HCT116 (cell line): ENCODE measurements around the gene MSI2. TPM values are rescaled to one million over a fixed set of nuclear protein-coding genes. Genes with fewer than 3 reads are reported as not detected.

Experiments used
- ATAC-seq: fragments of 200-7000 bp; cut with Tn5 transposase; 2 replicates; pipeline ENCODE4 v1.9.1; 2020; ENCODE audit warnings: mild to moderate bottlenecking, moderate library complexity
- BruUV-seq: library from RNA; stranded (reverse); fragments of 400-500 nt; replicated peaks from 2 replicates; lab custom pipeline; 2021; lab: Mats Ljungman, UMichigan
- CTCF ChIA-PET: fragments of 300-600 bp; sonication (Branson Sonifier 250); formaldehyde crosslinking; loops from one replicate; lab custom pipeline; 2021; ENCODE audit warnings: antibody characterized with exemption; lab: Charles Lee
- POLR2A ChIA-PET: fragments of 300-600, 350-600 bp; sonication (Branson Sonifier 250); formaldehyde crosslinking; loops from one replicate; lab custom pipeline; 2021; ENCODE audit warnings: antibody characterized with exemption; lab: Charles Lee
- RAD21 ChIA-PET, 2 experiments: fragments of 300-600 bp; sonication (Branson Sonifier 250); formaldehyde crosslinking; loops; one replicate each; lab custom pipeline; 2023; ENCODE audit warnings: low total read pairs in 2 of 2; ENCODE audit not compliant: uncharacterized antibody in 2 of 2, unreplicated experiment in 2 of 2, low non-redundant PET in 1 of 2; lab: Charles Lee
- DNase-seq: peaks from one replicate; pipeline ENCODE4 v3.0.0-alpha.2; 2010; ENCODE audit warnings: low read depth, low spot score
- H2AFZ ChIP-seq: fragments of 200-600 bp; shearing (Covaris generic), sonication (generic); 2 replicates; pipeline ENCODE4 v1.6.1; 2017; ENCODE audit warnings: low read depth, mixed run types, mixed read lengths, antibody characterized with exemption, low read length; ENCODE audit not compliant: poor library complexity, severe bottlenecking
- H3K27ac ChIP-seq: 2 replicates; pipeline ENCODE4 v1.5.1; 2012; ENCODE audit warnings: low read depth, low read length
- H3K27me3 ChIP-seq: fragments of 200-600 bp; sonication (generic); 2 replicates; pipeline ENCODE4 v1.6.1; 2016; ENCODE audit warnings: mixed run types, low read length, mixed read lengths; ENCODE audit not compliant: insufficient read depth
- H3K36me3 ChIP-seq, 2 experiments: fragments of 200-500 bp in 1 of 2; fragments of 200-600 bp in 1 of 2; sonication (Bioruptor generic) in 1 of 2; sonication (generic) in 1 of 2; 2 replicates each; pipeline versions ENCODE4 v1.5.1 to v1.6.1; 2014 to 2016; ENCODE audit warnings: low read length in 2 of 2, inconsistent platforms in 1 of 2, mixed read lengths in 1 of 2, mixed run types in 1 of 2; ENCODE audit not compliant: insufficient read depth in 2 of 2, control insufficient read depth in 1 of 2
- H3K4me1 ChIP-seq, 2 experiments: fragments of 200-600 bp in 1 of 2; sonication (generic) in 1 of 2; 2 replicates each; pipeline versions ENCODE4 v1.5.1 to v1.6.1; 2012 to 2017; ENCODE audit warnings: low read length in 2 of 2, inconsistent platforms in 1 of 2, mild to moderate bottlenecking in 1 of 2, mixed read lengths in 1 of 2, mixed run types in 1 of 2, moderate library complexity in 1 of 2; ENCODE audit not compliant: insufficient read depth in 2 of 2, control insufficient read depth in 1 of 2
- H3K4me2 ChIP-seq: fragments of 200-600 bp; sonication (generic); 2 replicates; pipeline ENCODE4 v1.6.1; 2017; ENCODE audit warnings: mixed run types, low read length, mixed read lengths
- H3K4me3 ChIP-seq, 2 experiments: fragments of 200-600 bp in 1 of 2; sonication (generic) in 1 of 2; replicated peaks in 1 of 2; 2 replicates each; pipeline ENCODE4 v1.5.1; 2011 to 2016; ENCODE audit warnings: low read length in 2 of 2, control low read depth in 1 of 2, low read depth in 1 of 2, mild to moderate bottlenecking in 1 of 2, mixed read lengths in 1 of 2, mixed run types in 1 of 2
- H3K79me2 ChIP-seq: fragments of 200-600 bp; sonication (generic); 2 replicates; pipeline ENCODE4 v1.6.1; 2017; ENCODE audit warnings: mild to moderate bottlenecking, mixed run types, low read length, moderate library complexity, mixed read lengths; ENCODE audit not compliant: insufficient read depth
- H3K9ac ChIP-seq: fragments of 200-600 bp; sonication (generic); 2 replicates; pipeline ENCODE4 v1.6.1; 2016; ENCODE audit warnings: low read length, mixed read lengths
- H3K9me2 ChIP-seq: fragments of 200-600 bp; sonication (generic), shearing (Covaris generic); 2 replicates; pipeline ENCODE4 v1.6.1; 2017; ENCODE audit warnings: mixed run types, mild to moderate bottlenecking, moderate library complexity; ENCODE audit not compliant: insufficient read depth
- H3K9me3 ChIP-seq, 2 experiments: fragments of 200-500 bp in 1 of 2; fragments of 200-600 bp in 1 of 2; sonication (Bioruptor generic) in 1 of 2; sonication (generic) in 1 of 2; 2 replicates each; pipeline ENCODE4 v1.6.1; 2014 to 2017; ENCODE audit warnings: low read length in 2 of 2, mixed read lengths in 2 of 2, inconsistent platforms in 1 of 2, low read depth in 1 of 2, mild to moderate bottlenecking in 1 of 2, mixed run types in 1 of 2, moderate library complexity in 1 of 2; ENCODE audit not compliant: control insufficient read depth in 1 of 2, insufficient read depth in 1 of 2
- H4K20me1 ChIP-seq: fragments of 200-600 bp; sonication (generic), shearing (Covaris generic); 2 replicates; pipeline ENCODE4 v1.6.1; 2017; ENCODE audit warnings: mixed run types, mild to moderate bottlenecking, moderate library complexity; ENCODE audit not compliant: insufficient read depth
- CEBPB ChIP-seq: IDR thresholded peaks from 2 replicates; pipeline ENCODE4 v1.6.1; 2012; ENCODE audit warnings: low read depth
- JUND ChIP-seq: IDR thresholded peaks from 2 replicates; pipeline ENCODE4 v1.6.1; 2012
- POLR2AphosphoS5 ChIP-seq: IDR thresholded peaks from 2 replicates; pipeline ENCODE4 v1.6.1; 2011; ENCODE audit warnings: mild to moderate bottlenecking, low read depth, low read length, moderate library complexity
- RAD21 ChIP-seq: IDR thresholded peaks from 2 replicates; pipeline ENCODE4 v1.6.1; 2012; ENCODE audit warnings: low read depth, mild to moderate bottlenecking
- intact Hi-C: fragments of 100-400 bp; cut with micrococcal nuclease; formaldehyde crosslinking; loops from 2 replicates; pipeline ENCODE4 v1.10.0; 2022
- total RNA-seq: library from RNA; stranded (reverse); gene quantifications from one replicate; pipeline ENCODE4 v1.2.1, GENCODE V29; 2021; ENCODE audit not compliant: unreplicated experiment
- TF ChIP-seq, protein P1 (sequence below): IDR thresholded peaks from 2 replicates; pipeline ENCODE4 v1.6.1; 2012
- TF ChIP-seq, protein P2 (sequence below), 3 experiments: fragments of 200-600 bp in 1 of 3; sonication (generic) in 1 of 3; IDR thresholded peaks in 2 of 3; conservative IDR thresholded peaks in 1 of 3; 2 replicates each; pipeline ENCODE4 v1.5.1; 2012 to 2017; ENCODE audit warnings: low read depth in 2 of 3, low read length in 2 of 3, antibody characterized with exemption in 1 of 3, borderline replicate concordance in 1 of 3, control low read depth in 1 of 3, mild to moderate bottlenecking in 1 of 3, mixed read lengths in 1 of 3, mixed run types in 1 of 3, moderate library complexity in 1 of 3; ENCODE audit not compliant: insufficient read depth in 1 of 3
- TF ChIP-seq, protein P3 (sequence below): IDR thresholded peaks from 2 replicates; pipeline ENCODE4 v1.6.1; 2012
- TF ChIP-seq, protein P4 (sequence below): IDR thresholded peaks from 2 replicates; pipeline ENCODE4 v1.6.1; 2012; ENCODE audit warnings: low read depth

Gene MSI2
- total RNA-seq, 1 experiment from 2014 or later: 137 TPM

- TF ChIP-seq POLR2AphosphoS5: no peak
- TF ChIP-seq JUND: no peak
- TF ChIP-seq, protein P1, sequence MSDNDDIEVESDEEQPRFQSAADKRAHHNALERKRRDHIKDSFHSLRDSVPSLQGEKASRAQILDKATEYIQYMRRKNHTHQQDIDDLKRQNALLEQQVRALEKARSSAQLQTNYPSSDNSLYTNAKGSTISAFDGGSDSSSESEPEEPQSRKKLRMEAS: no peak
- TF ChIP-seq, protein P2, sequence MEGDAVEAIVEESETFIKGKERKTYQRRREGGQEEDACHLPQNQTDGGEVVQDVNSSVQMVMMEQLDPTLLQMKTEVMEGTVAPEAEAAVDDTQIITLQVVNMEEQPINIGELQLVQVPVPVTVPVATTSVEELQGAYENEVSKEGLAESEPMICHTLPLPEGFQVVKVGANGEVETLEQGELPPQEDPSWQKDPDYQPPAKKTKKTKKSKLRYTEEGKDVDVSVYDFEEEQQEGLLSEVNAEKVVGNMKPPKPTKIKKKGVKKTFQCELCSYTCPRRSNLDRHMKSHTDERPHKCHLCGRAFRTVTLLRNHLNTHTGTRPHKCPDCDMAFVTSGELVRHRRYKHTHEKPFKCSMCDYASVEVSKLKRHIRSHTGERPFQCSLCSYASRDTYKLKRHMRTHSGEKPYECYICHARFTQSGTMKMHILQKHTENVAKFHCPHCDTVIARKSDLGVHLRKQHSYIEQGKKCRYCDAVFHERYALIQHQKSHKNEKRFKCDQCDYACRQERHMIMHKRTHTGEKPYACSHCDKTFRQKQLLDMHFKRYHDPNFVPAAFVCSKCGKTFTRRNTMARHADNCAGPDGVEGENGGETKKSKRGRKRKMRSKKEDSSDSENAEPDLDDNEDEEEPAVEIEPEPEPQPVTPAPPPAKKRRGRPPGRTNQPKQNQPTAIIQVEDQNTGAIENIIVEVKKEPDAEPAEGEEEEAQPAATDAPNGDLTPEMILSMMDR (IDR thresholded peaks at IDR 0.05 in 2 of 3, conservative IDR thresholded peaks at IDR 0.05 in 1 of 3; ENCODE audit: borderline replicate concordance in 1 of 3, insufficient read depth in 1 of 3, low read depth in 2 of 3, low read length in 2 of 3): 0 out of 6 replicates have a peak, but pooled peaks of 2 of the 3 experiments have one; percentile 9 to 13
- TF ChIP-seq, protein P3, sequence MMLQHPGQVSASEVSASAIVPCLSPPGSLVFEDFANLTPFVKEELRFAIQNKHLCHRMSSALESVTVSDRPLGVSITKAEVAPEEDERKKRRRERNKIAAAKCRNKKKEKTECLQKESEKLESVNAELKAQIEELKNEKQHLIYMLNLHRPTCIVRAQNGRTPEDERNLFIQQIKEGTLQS: no peak
- TF ChIP-seq, protein P4, sequence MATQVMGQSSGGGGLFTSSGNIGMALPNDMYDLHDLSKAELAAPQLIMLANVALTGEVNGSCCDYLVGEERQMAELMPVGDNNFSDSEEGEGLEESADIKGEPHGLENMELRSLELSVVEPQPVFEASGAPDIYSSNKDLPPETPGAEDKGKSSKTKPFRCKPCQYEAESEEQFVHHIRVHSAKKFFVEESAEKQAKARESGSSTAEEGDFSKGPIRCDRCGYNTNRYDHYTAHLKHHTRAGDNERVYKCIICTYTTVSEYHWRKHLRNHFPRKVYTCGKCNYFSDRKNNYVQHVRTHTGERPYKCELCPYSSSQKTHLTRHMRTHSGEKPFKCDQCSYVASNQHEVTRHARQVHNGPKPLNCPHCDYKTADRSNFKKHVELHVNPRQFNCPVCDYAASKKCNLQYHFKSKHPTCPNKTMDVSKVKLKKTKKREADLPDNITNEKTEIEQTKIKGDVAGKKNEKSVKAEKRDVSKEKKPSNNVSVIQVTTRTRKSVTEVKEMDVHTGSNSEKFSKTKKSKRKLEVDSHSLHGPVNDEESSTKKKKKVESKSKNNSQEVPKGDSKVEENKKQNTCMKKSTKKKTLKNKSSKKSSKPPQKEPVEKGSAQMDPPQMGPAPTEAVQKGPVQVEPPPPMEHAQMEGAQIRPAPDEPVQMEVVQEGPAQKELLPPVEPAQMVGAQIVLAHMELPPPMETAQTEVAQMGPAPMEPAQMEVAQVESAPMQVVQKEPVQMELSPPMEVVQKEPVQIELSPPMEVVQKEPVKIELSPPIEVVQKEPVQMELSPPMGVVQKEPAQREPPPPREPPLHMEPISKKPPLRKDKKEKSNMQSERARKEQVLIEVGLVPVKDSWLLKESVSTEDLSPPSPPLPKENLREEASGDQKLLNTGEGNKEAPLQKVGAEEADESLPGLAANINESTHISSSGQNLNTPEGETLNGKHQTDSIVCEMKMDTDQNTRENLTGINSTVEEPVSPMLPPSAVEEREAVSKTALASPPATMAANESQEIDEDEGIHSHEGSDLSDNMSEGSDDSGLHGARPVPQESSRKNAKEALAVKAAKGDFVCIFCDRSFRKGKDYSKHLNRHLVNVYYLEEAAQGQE: no peak
- TF ChIP-seq CEBPB: no peak
- peak; percentile 31; the same call in 1 of the 2 replicates for TF ChIP-seq RAD21
- Histone ChIP-seq H3K79me2 (peaks cover 6% of the 10 kb centered on the region; the same call in 1 of the 2 replicates), H3K36me3 (0 out of 4 replicates have a peak, but pooled peaks cover 0 to 7% of the 10 kb centered on the region in 2 experiments), H3K4me2 (no peak overlapping the region), H3K27me3 (no peaks in the 10 kb centered on the region), H3K27ac (no peak overlapping the region), H3K4me3 (no peak overlapping the region), H2AFZ (no peak overlapping the region), H3K9ac (no peak overlapping the region), H3K4me1 (peaks cover 53 to 76% of the 10 kb centered on the region in 2 experiments), H4K20me1 (no peaks in the 10 kb centered on the region), H3K9me3 (peaks cover 1 to 5% of the 10 kb centered on the region in 2 experiments; a peak in 2 of 4 replicates), H3K9me2 (no peaks in the 10 kb centered on the region)
- RAD21 ChIA-PET: no interaction called here
- ATAC-seq (no peak), DNase-seq (no peak)
- CTCF ChIA-PET: no interaction called here
- no TSS peak for BruUV-seq
- POLR2A ChIA-PET: no interaction called here
- intact Hi-C loops: no loop called here
Observed at GRCh38 chr17:57368637-57369336, 112.5 kb downstream of the MSI2 start.
